ENCODE measurements around the gene TPH2.

GRCh38 chr12:71942703-71943102, 4.1 kb downstream of the TPH2 start:
- TF ChIP-seq, protein P1, sequence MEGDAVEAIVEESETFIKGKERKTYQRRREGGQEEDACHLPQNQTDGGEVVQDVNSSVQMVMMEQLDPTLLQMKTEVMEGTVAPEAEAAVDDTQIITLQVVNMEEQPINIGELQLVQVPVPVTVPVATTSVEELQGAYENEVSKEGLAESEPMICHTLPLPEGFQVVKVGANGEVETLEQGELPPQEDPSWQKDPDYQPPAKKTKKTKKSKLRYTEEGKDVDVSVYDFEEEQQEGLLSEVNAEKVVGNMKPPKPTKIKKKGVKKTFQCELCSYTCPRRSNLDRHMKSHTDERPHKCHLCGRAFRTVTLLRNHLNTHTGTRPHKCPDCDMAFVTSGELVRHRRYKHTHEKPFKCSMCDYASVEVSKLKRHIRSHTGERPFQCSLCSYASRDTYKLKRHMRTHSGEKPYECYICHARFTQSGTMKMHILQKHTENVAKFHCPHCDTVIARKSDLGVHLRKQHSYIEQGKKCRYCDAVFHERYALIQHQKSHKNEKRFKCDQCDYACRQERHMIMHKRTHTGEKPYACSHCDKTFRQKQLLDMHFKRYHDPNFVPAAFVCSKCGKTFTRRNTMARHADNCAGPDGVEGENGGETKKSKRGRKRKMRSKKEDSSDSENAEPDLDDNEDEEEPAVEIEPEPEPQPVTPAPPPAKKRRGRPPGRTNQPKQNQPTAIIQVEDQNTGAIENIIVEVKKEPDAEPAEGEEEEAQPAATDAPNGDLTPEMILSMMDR (IDR thresholded peaks at IDR 0.05; ENCODE audit: borderline replicate concordance, extremely low read depth, low read length, poor library complexity, severe bottlenecking): no peak
- no peak for TF ChIP-seq EZH2 (IDR thresholded peaks at IDR 0.05; ENCODE audit: borderline replicate concordance, low read depth, low read length, severe bottlenecking)

Data from DND-41 (cell line).